ENCODE measurements around the gene TRIM36. TPM values are rescaled to one million over a fixed set of nuclear protein-coding genes. Genes with fewer than 3 reads are reported as not detected.

TRIM36 gene
- total RNA-seq, 2 experiments from 2014 or later = 0.18 to 0.72 TPM

DNA sequence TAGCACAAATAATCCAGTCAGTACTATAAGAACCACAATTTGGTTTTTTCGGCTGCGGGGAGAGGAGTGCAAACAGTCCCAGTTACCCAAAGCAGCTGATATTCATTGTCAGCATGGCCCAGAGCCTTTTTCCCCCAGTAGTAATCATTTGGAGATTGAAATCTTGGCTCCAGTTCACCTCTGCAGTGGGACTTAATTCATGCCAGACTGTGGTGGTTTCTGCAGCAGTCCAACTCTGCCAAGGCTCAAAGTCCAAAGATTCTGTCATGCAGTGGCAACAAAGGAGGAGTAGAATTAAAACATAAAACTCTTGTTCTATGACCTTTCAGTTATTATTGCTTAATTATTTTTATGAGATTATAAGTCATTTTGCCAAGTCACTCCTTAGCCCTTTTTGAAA lies 25.0 kb upstream of the TRIM36 start:
- TF ChIP-seq CTCF (IDR thresholded peaks at IDR 0.05) = no peak
- DNase-seq = no peak
- intact Hi-C loops (cut with micrococcal nuclease) = no loop called here

DNA sequence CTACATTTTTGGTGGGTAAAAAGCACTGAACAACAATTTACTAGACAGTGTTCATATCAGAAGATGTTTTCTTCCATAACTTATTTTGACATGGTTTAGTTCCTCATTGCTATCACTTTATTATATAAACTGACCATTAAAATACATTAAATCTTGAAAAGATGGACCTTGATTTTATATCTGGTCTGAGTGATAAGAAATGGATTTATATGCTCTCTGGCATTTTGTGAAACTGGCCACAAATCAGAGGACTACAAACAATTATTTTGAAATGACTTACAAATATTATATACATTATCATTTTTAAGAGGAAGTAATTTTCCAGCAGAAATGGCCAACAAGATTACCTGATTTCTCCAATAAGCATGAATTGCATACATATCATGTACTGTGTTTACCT lies 23.6 kb upstream of the TRIM36 start:
- ChIA-PET CTCF (interaction anchor here (0.6 to 0.8 kb wide), 2 partner anchors 10 to 14 kb away, joined by 3 read pairs; no protein-coding TSS in a partner anchor), POLR2A (no interaction called here)
- Mint-ChIP-seq H3K36me3 (ENCODE audit: low read depth) (no peaks in the 10 kb centered on the region), H3K9me3 (no peaks in the 10 kb centered on the region), H3K4me1 (ENCODE audit: low read depth) (no peaks in the 10 kb centered on the region), H3K27ac (no peak overlapping the region), H3K27me3 (peaks cover 2% of the 10 kb centered on the region), H3K4me3 (no peak overlapping the region)
- no peak for ATAC-seq
- no peak for DNase-seq
- intact Hi-C loops (cut with micrococcal nuclease) = no loop called here
- no peak for TF ChIP-seq CTCF (IDR thresholded peaks at IDR 0.05)

More for the DNA sequence above, 25.0 kb upstream of the TRIM36 start:
- ChIA-PET CTCF (no interaction called here), POLR2A (no interaction called here)
- no peaks in the 10 kb centered on the region for H3K4me1 Mint-ChIP-seq (ENCODE audit: low read depth)
- H3K36me3 Mint-ChIP-seq (ENCODE audit: low read depth) = no peaks in the 10 kb centered on the region
- no peak overlapping the region for H3K27ac Mint-ChIP-seq
- H3K4me3 Mint-ChIP-seq = no peak overlapping the region
- no peak for ATAC-seq
- H3K27me3 Mint-ChIP-seq = peaks cover 2% of the 10 kb centered on the region
- no peaks in the 10 kb centered on the region for H3K9me3 Mint-ChIP-seq

GRCh38 chr5:115192098-115192497 lies 22.4 kb upstream of the TRIM36 start:
- CTCF ChIA-PET = no interaction called here
- H3K36me3 Mint-ChIP-seq (ENCODE audit: low read depth) = no peaks in the 10 kb centered on the region
- no peak for ATAC-seq
- no peak for DNase-seq
- H3K4me3 Mint-ChIP-seq = no peak overlapping the region
- POLR2A ChIA-PET = no interaction called here
- H3K27ac Mint-ChIP-seq = no peak overlapping the region
- H3K27me3 Mint-ChIP-seq = peaks cover 4% of the 10 kb centered on the region
- no peaks in the 10 kb centered on the region for H3K4me1 Mint-ChIP-seq (ENCODE audit: low read depth)
- no peak for TF ChIP-seq CTCF (IDR thresholded peaks at IDR 0.05)
- H3K9me3 Mint-ChIP-seq = no peaks in the 10 kb centered on the region
- intact Hi-C loops (cut with micrococcal nuclease) = no loop called here

- H3K9me3 Mint-ChIP-seq = no peaks in the 10 kb centered on the region
- ChIA-PET POLR2A (no interaction called here), CTCF (no interaction called here)
- no peak for DNase-seq
- no peaks in the 10 kb centered on the region for H3K4me1 Mint-ChIP-seq (ENCODE audit: low read depth)
- no peak for TF ChIP-seq CTCF (IDR thresholded peaks at IDR 0.05)
- no peak overlapping the region for H3K4me3 Mint-ChIP-seq
- peaks cover 4% of the 10 kb centered on the region for H3K27me3 Mint-ChIP-seq
- no peak overlapping the region for H3K27ac Mint-ChIP-seq
- H3K36me3 Mint-ChIP-seq (ENCODE audit: low read depth) = no peaks in the 10 kb centered on the region
- ATAC-seq = no peak
- intact Hi-C loops (cut with micrococcal nuclease) = no loop called here
Measured at GRCh38 chr5:115191474-115192031, 21.8 kb upstream of the TRIM36 start.

DNA sequence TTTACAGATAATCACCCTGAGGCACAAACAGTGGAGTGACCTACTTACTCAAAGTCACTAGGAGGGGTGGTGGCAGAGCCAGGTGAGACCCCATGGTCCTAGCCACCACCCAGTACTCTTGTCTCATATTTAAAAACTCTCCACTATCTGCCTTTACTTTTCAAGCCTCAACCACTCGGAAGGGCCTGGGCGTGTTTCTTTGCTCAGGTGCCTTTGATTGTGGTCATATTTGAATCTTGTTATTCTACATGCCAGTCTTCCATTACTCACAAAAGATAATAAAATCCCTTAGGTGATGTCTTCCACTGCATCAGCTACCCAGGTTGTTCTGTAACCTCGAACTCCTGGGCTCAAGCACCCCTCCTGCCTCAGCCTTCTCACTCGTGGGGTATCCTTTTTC lies 20.7 kb upstream of the TRIM36 start:
- H3K36me3 Mint-ChIP-seq (ENCODE audit: low read depth) = no peaks in the 10 kb centered on the region
- no peak for DNase-seq
- no peak for TF ChIP-seq CTCF (IDR thresholded peaks at IDR 0.05)
- no peak for ATAC-seq
- intact Hi-C loops (cut with micrococcal nuclease) = no loop called here
- peaks cover 8% of the 10 kb centered on the region for H3K27me3 Mint-ChIP-seq
- H3K9me3 Mint-ChIP-seq = no peaks in the 10 kb centered on the region
- no peak overlapping the region for H3K27ac Mint-ChIP-seq
- ChIA-PET POLR2A (no interaction called here), CTCF (no interaction called here)
- H3K4me3 Mint-ChIP-seq = no peak overlapping the region
- no peaks in the 10 kb centered on the region for H3K4me1 Mint-ChIP-seq (ENCODE audit: low read depth)
